Liver (tissue), 9 donors: ENCODE measurements around the gene DCAF5. TPM values are rescaled to one million over a fixed set of nuclear protein-coding genes. Genes with fewer than 3 reads are reported as not detected.

Experiments
- DNase-seq: peaks from one replicate; pipeline ENCODE4 v3.0.0-alpha.2; 2017; ENCODE audit warnings: low spot score
- H3K27ac ChIP-seq, 2 donors: one replicate each; pipeline ENCODE4 v1.7.0; 2013; ENCODE audit warnings: inconsistent platforms in 2 of 2, low read length in 2 of 2, control low read depth in 1 of 2, low read depth in 1 of 2, mild to moderate bottlenecking in 1 of 2
- H3K27me3 ChIP-seq, 4 donors: one replicate each; pipeline versions ENCODE4 v1.6.1 to v1.7.0; 2013; ENCODE audit warnings: low read length in 3 of 4, inconsistent platforms in 1 of 4, mild to moderate bottlenecking in 1 of 4, moderate library complexity in 1 of 4; ENCODE audit not compliant: control insufficient read depth in 4 of 4, insufficient read depth in 4 of 4
- H3K36me3 ChIP-seq, 4 donors: one replicate each; pipeline versions ENCODE4 v1.6.1 to v1.7.0; 2013; ENCODE audit warnings: low read length in 3 of 4, mild to moderate bottlenecking in 3 of 4, low read depth in 1 of 4, moderate library complexity in 1 of 4; ENCODE audit not compliant: control insufficient read depth in 4 of 4, insufficient read depth in 3 of 4
- H3K4me1 ChIP-seq, 4 donors: one replicate each; pipeline versions ENCODE4 v1.6.1 to v1.7.0; 2013; ENCODE audit warnings: low read length in 3 of 4, mild to moderate bottlenecking in 3 of 4, moderate library complexity in 1 of 4; ENCODE audit not compliant: control insufficient read depth in 4 of 4, insufficient read depth in 4 of 4
- H3K4me3 ChIP-seq, 3 donors: one replicate each; pipeline versions ENCODE4 v1.6.1 to v1.7.0; 2013; ENCODE audit warnings: low read length in 3 of 3, control low read depth in 1 of 3, low read depth in 1 of 3, mild to moderate bottlenecking in 1 of 3
- H3K9ac ChIP-seq, 2 donors: one replicate each; pipeline ENCODE4 v1.7.0; 2013; ENCODE audit warnings: low read length in 2 of 2, mild to moderate bottlenecking in 2 of 2, moderate library complexity in 2 of 2, control low read depth in 1 of 2, low read depth in 1 of 2
- H3K9me3 ChIP-seq, 4 donors: one replicate each; pipeline versions ENCODE4 v1.6.1 to v1.7.0; 2013; ENCODE audit warnings: low read length in 3 of 4; ENCODE audit not compliant: control insufficient read depth in 4 of 4
- ATF3 ChIP-seq: IDR thresholded peaks from 2 replicates; pipeline ENCODE4 v1.6.1; 2016; ENCODE audit warnings: antibody characterized with exemption
- CTCF ChIP-seq: fragments of 150-350 bp; IDR thresholded peaks from 2 replicates; pipeline ENCODE4 v1.5.1; 2017; ENCODE audit warnings: improper control_type of control experiment, low read depth, low read length; ENCODE audit not compliant: missing input control
- EGR1 ChIP-seq, 2 donors: IDR thresholded peaks; 2 replicates each; pipeline ENCODE4 v1.6.1; 2016 to 2018; ENCODE audit warnings: antibody characterized with exemption in 2 of 2, low read depth in 2 of 2
- FOXA2 ChIP-seq: IDR thresholded peaks from 2 replicates; pipeline ENCODE4 v1.6.1; 2016; ENCODE audit warnings: antibody characterized with exemption
- GABPA ChIP-seq, 2 donors: IDR thresholded peaks in 1 of 2; conservative IDR thresholded peaks in 1 of 2; 2 replicates each; pipeline ENCODE4 v1.6.1; 2016; ENCODE audit warnings: antibody characterized with exemption in 2 of 2, mild to moderate bottlenecking in 1 of 2, moderate library complexity in 1 of 2
- HNF4A ChIP-seq, 2 donors: conservative IDR thresholded peaks; 2 replicates each; pipeline ENCODE4 v1.6.1; 2016; ENCODE audit warnings: antibody characterized with exemption in 2 of 2, mild to moderate bottlenecking in 2 of 2
- HNF4G ChIP-seq: IDR thresholded peaks from 2 replicates; pipeline ENCODE4 v1.6.1; 2016; ENCODE audit warnings: antibody characterized with exemption
- JUND ChIP-seq, 2 donors: IDR thresholded peaks; 2 replicates each; pipeline ENCODE4 v1.6.1; 2016; ENCODE audit warnings: antibody characterized with exemption in 2 of 2
- NR2F2 ChIP-seq: IDR thresholded peaks from 2 replicates; pipeline ENCODE4 v1.6.1; 2016; ENCODE audit warnings: antibody characterized with exemption
- RAD21 ChIP-seq, 2 donors: IDR thresholded peaks; 2 replicates each; pipeline ENCODE4 v1.6.1; 2016; ENCODE audit warnings: antibody characterized with exemption in 2 of 2, mild to moderate bottlenecking in 2 of 2
- REST ChIP-seq: IDR thresholded peaks from 2 replicates; pipeline ENCODE4 v1.6.1; 2016; ENCODE audit warnings: antibody characterized with exemption, mild to moderate bottlenecking
- RXRA ChIP-seq, 2 donors: IDR thresholded peaks; 2 replicates each; pipeline ENCODE4 v1.6.1; 2017 to 2018; ENCODE audit warnings: antibody characterized with exemption in 2 of 2, mild to moderate bottlenecking in 1 of 2
- SP1 ChIP-seq: IDR thresholded peaks from 2 replicates; pipeline ENCODE4 v1.6.1; 2018; ENCODE audit warnings: antibody characterized with exemption, mild to moderate bottlenecking
- YY1 ChIP-seq: IDR thresholded peaks from 2 replicates; pipeline ENCODE4 v1.6.1; 2016; ENCODE audit warnings: antibody characterized with exemption, mild to moderate bottlenecking
- ZBTB33 ChIP-seq: IDR thresholded peaks from 2 replicates; pipeline ENCODE4 v1.6.1; 2016; ENCODE audit warnings: antibody characterized with exemption
- WGBS: extraction: QIAGEN DNeasy Blood & Tissue Kit; methylation state at CpG from one replicate; pipeline ENCODE4 v1.1.7; 2013; 5-methylcytosine and 5-hydroxymethylcytosine counted together
- polyA plus RNA-seq, 2 donors: library from polyadenylated mRNA; stranded (reverse) in 1 of 2; unstranded in 1 of 2; fragments of 200-250 nt in 1 of 2; fragments of >200 nt in 1 of 2; fragmentation: Nextera tagmentation in 1 of 2; extraction: Ambion mirVana in 1 of 2; gene quantifications; one replicate each; pipeline versions ENCODE4 v1.2.1 to v1.2.3, GENCODE V29; 2013 to 2015
- total RNA-seq, 2 donors: library from RNA; depleted of rRNA; stranded (reverse); fragments of >200 nt; gene quantifications; one replicate each; pipeline ENCODE4 v1.2.3, GENCODE V29; 2014
- donor health status: healthy.
- donor health status: healthy.
- donor health status: healthy.
- donor health status: healthy.
- donor health status: healthy.

Gene DCAF5
- total and polyA plus RNA-seq, 4 donors = 12.9 to 18.1 (median 14.5) TPM

GRCh38 chr14:69133206-69134125, 19.5 kb downstream of the DCAF5 start:
- Histone ChIP-seq H3K4me3 (no peak overlapping the region), H3K9ac (no peak overlapping the region), H3K27ac (no peak overlapping the region), H3K4me1 (peaks cover 8 to 26% (median 13%) of the 10 kb centered on the region in 4 donors), H3K36me3 (no peaks in the 10 kb centered on the region), H3K27me3 (no peaks in the 10 kb centered on the region), H3K9me3 (no peaks in the 10 kb centered on the region)
- TF ChIP-seq ATF3 (peak; percentile 53), FOXA2 (no peak), HNF4G (no peak), RAD21 (IDR thresholded peaks at IDR 0.05) (no peak), CTCF (no peak), HNF4A (conservative IDR thresholded peaks at IDR 0.05) (no peak), YY1 (no peak)
- no peak for DNase-seq
- WGBS = 56% methylated on average over 3 of the region's 3 CpGs

GRCh38 chr14:69132513-69133181, 20.3 kb downstream of the DCAF5 start:
- DNase-seq = no peak
- WGBS = 94% methylated on average over 4 of the region's 4 CpGs
- no peak overlapping the region for H3K4me3 ChIP-seq
- no peaks in the 10 kb centered on the region for H3K36me3 ChIP-seq
- no peak overlapping the region for H3K9ac ChIP-seq
- TF ChIP-seq ATF3 = no peak
- no peak for TF ChIP-seq RXRA (IDR thresholded peaks at IDR 0.05)
- no peak for TF ChIP-seq SP1
- no peak for TF ChIP-seq FOXA2
- no peak for TF ChIP-seq NR2F2
- TF ChIP-seq GABPA (IDR thresholded peaks at IDR 0.05 in 1 of 2, conservative IDR thresholded peaks at IDR 0.05 in 1 of 2) = no peak
- TF ChIP-seq CTCF = no peak
- no peak for TF ChIP-seq JUND (IDR thresholded peaks at IDR 0.05)
- TF ChIP-seq ZBTB33 = no peak
- no peak for TF ChIP-seq REST
- TF ChIP-seq EGR1 (IDR thresholded peaks at IDR 0.05; ENCODE audit: low read depth in 2 of 2) = no peak
- TF ChIP-seq YY1 = no peak
- TF ChIP-seq HNF4G = no peak
- no peak for TF ChIP-seq RAD21 (IDR thresholded peaks at IDR 0.05)
- no peak overlapping the region for H3K27ac ChIP-seq
- no peaks in the 10 kb centered on the region for H3K27me3 ChIP-seq
- no peaks in the 10 kb centered on the region for H3K9me3 ChIP-seq
- H3K4me1 ChIP-seq = peaks cover 5 to 26% (median 13%) of the 10 kb centered on the region in 4 donors
